ENCODE measurements around the gene EPHA6. TPM values are rescaled to one million over a fixed set of nuclear protein-coding genes. Genes with fewer than 3 reads are reported as not detected.
"Not testable (repeated sequence)": the region's sequence is repeated elsewhere in the genome, so short reads cannot be mapped to it uniquely, and the experiment has no call there.

Gene EPHA6
- polyA plus RNA-seq, 3 donors, result 0.73 to 0.96 (median 0.74) TPM

GRCh38 chr3:96869316-96869715, 54.9 kb downstream of the EPHA6 start:
- DNase-seq (ENCODE audit: extremely low read depth in 1 of 11, low read depth in 9 of 11, low spot score in 4 of 11), result no peak

- DNase-seq (ENCODE audit: extremely low read depth in 1 of 11, low read depth in 9 of 11, low spot score in 4 of 11), result no peak
Measured at GRCh38 chr3:96877510-96877909, 63.1 kb downstream of the EPHA6 start.

DNA sequence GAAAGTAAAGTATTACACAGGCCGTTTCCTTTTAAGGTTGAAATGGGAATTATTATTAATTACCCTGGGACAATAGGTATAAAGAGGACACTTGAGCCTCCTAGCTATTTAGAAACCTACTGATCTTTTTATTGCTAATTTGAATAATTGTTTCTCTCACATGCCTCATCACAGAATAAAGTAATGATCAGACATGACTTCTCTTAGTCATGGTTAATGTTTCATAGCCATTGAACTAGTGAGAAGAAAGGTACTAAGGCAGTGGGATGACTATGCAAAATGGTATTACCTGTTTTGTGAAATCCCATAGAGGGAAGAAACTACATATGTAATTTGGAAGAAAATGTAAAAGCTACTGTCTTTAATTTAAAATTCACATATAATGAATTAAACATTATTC, 85.6 kb downstream of the EPHA6 start:
- no peak for DNase-seq (ENCODE audit: extremely low read depth in 1 of 11, low read depth in 9 of 11, low spot score in 4 of 11)

- no peak for DNase-seq (ENCODE audit: extremely low read depth in 1 of 11, low read depth in 9 of 11, low spot score in 4 of 11)
Measured at GRCh38 chr3:96900566-96900965, 86.2 kb downstream of the EPHA6 start.

GRCh38 chr3:96915445-96915844, 101.1 kb downstream of the EPHA6 start:
- no peak for DNase-seq (ENCODE audit: extremely low read depth in 1 of 11, low read depth in 9 of 11, low spot score in 4 of 11)

DNA sequence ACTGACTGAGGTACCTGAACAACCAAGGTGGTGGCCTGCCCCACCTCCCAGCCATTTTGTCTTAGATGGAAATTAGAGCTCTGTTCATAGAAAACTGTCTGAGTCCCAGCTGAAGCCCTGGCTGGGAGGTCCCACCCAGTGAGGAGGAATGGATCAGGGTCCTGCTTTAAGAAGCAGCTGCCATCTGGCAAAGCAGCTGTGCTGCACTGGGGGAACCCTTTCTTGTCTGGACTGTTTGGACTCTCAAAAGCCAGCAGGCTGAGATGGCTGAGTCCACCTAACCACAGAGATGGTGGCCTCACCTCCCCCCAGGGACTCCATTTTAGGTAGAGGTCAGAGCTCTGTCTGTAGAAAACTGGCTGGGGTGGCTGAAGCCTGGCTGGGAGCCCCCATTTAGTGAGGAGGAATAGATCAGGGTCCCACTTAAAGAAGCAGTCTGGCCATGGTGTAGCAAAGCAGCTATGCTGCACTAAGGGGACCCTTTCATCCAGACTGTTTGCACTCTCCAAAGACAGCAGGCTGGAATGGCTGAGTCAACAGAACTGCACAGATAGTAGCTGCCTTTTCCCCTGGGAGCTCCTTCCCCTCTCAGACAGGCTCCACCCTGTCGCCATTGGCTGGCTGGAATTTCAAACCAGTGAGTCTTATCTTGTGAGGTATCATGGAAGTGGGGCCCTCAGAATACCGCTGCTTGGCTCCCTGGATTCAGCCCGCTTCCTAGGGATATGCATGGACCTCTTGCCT, 116.9 kb downstream of the EPHA6 start:
- no peak for DNase-seq (ENCODE audit: extremely low read depth in 1 of 11, low read depth in 9 of 11, low spot score in 4 of 11)

- DNase-seq (ENCODE audit: extremely low read depth in 1 of 11, low read depth in 9 of 11, low spot score in 4 of 11), result not testable (repeated sequence)
Measured at GRCh38 chr3:96942131-96942530, 127.7 kb downstream of the EPHA6 start.

DNA sequence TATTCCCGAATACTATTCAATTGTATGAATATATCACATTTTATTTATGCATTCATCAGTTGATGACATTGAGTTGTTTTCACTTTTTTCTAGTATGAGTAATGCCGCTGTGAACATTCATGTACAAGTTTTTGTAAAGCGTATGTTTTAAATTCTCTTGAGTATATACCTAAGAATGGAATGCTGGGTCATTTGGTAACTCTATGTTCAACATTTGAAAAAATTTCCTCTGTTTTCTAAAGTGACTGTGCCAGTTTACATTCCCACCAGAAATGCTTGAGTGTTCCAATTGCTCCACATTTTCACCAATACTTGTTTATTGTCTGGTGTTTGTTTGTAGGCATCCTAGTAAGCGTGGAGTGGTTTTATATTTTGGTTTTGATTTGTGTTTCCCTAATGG, 144.5 kb downstream of the EPHA6 start:
- no peak for DNase-seq (ENCODE audit: extremely low read depth in 1 of 11, low read depth in 9 of 11, low spot score in 4 of 11)

DNA sequence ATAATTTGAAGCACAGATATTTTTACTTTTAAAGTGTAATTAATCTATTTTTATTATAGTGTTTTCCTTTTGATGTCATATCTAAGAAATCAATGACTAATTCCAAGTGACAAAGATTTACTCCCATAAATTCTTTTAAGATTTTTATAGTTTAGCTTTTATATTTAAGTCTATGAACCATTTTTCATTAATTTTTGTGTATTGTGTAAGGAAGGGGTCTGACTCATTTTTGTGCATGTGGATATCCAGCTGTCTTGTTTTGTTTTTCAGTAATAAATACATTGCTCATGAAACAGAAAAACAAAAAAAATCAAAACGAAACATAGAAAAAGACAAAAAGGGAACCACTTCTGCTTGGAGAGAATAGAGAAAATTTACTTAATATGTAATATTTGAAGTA, 145.1 kb downstream of the EPHA6 start:
- DNase-seq (ENCODE audit: extremely low read depth in 1 of 11, low read depth in 9 of 11, low spot score in 4 of 11), result no peak

- DNase-seq (ENCODE audit: extremely low read depth in 1 of 11, low read depth in 9 of 11, low spot score in 4 of 11), result no peak
Measured at GRCh38 chr3:96959901-96960641, 145.7 kb downstream of the EPHA6 start.

GRCh38 chr3:96960661-96961330, 146.4 kb downstream of the EPHA6 start:
- DNase-seq (ENCODE audit: extremely low read depth in 1 of 11, low read depth in 9 of 11, low spot score in 4 of 11), result no peak

DNA sequence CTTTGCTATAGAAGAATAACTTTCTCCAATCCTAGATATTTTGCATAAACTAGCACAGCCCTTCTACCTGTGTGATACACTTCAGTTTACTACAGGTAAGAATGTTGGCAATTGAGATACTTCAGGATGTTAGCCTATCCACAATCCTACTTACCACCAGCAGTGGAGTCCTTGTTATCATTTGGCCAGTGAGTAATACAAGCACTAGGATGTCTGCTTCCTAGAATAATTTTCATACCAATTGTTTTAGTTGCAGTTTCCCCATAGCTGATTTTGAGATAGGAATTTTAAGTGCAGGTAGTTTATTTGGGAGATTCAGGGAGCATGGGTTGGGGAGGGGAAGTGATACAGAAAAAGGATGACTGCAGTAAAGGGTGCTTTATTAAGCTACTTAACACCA, 147.2 kb downstream of the EPHA6 start:
- no peak for DNase-seq (ENCODE audit: extremely low read depth in 1 of 11, low read depth in 9 of 11, low spot score in 4 of 11)

DNA sequence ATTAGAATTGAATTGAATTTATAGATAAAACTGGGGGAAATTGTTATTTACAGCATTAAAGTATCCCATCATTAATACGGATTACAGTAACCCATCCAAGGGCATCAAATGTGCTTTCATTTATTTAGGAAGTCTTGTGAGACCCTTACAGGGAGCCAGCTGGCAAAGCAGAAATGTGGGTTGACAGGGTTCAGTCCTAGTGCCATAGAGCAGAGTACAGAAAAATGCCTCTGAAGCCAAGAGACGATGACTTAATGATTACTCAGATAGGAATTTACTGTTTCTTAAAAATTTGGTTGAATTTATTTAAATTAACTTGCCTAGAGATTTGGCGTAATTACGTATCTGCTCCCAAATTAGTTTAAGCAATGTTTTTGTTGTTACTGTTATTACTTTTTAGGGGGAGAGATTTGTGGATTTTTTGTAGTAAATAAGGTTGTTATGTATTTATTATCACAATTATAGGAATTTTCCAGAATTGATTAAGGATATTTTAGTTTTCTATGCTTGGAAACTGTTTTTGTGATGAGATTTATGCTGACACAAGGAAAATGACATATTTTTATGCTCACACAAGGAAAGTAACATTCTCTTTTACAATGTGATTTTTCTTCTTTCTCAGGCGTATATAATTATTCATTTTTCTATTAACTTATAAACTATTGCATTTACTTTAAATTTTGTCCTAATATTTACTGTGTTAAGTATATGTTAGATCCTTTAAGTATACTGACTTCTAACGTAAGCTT, 152.0 kb downstream of the EPHA6 start:
- no peak for DNase-seq (ENCODE audit: extremely low read depth in 1 of 11, low read depth in 9 of 11, low spot score in 4 of 11)

GRCh38 chr3:96970211-96970610, 155.8 kb downstream of the EPHA6 start:
- DNase-seq (ENCODE audit: extremely low read depth in 1 of 11, low read depth in 9 of 11, low spot score in 4 of 11), result no peak

GRCh38 chr3:96977671-96978070, 163.3 kb downstream of the EPHA6 start:
- no peak for DNase-seq (ENCODE audit: extremely low read depth in 1 of 11, low read depth in 9 of 11, low spot score in 4 of 11)

DNA sequence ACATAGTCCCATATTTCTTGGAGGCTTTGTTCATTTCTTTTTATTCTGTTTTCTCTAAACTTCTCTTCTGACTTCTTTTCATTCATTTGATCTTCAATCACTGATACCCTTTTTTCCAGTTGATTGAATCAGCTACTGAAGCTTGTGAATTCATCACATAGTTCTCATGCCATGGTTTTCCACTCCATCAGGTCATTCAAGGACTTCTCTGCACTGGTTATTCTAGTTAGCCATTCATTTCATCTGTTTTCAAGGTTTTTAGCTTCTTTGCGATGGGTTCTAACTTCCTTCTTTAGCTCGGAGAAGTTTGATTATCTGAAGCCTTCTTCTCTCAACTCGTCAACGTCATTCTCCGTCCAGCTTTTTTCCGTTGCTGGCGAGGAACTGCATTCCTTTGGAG, 169.3 kb downstream of the EPHA6 start:
- DNase-seq (ENCODE audit: extremely low read depth in 1 of 11, low read depth in 9 of 11, low spot score in 4 of 11), result not testable (repeated sequence)

DNA sequence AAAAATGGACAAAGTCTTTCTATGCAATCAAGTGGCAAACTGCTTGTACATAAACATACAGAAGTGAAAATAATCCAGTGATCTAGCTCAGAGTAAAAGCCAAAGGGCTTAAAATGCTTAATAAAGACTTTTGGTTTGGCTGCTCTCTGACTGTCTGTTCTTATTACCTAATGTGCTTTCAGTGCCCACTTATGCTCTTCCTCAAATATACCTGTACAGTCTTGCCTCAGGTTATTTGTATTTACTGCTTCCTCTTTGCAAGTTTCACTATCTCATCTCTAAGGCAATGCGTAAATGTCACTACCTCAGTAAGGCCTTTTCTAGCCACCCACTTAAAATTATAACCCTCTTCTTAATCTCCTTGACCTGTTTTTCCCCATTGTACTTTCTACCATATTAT, 171.8 kb downstream of the EPHA6 start:
- no peak for DNase-seq (ENCODE audit: extremely low read depth in 1 of 11, low read depth in 9 of 11, low spot score in 4 of 11)

DNA sequence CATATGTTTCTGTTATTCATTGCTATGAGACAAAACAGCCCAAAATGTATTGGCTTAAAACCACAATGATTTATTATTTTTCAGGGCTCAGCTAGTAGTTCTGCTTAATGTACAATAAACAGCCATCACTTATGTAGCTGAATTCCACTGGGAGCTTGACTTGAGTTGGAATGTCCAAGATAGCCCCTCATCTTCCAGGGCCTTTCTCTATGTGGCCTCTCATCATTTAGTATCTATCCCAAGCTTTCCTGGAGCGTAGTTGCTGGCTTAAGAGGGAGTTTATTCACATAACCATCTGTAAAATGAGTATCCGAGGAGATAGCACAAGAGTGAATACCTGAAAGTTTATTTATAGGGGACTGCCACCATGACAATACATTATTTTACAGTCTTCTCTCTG, 176.8 kb downstream of the EPHA6 start:
- no peak for DNase-seq (ENCODE audit: extremely low read depth in 1 of 11, low read depth in 9 of 11, low spot score in 4 of 11)

- DNase-seq (ENCODE audit: extremely low read depth in 1 of 11, low read depth in 9 of 11, low spot score in 4 of 11), result no peak
Measured at GRCh38 chr3:96991800-96992365, 177.5 kb downstream of the EPHA6 start.

Measured in renal cortex interstitium (tissue), 11 donors.